HG03175 (cell line): ENCODE data around the gene MIX23.

Source experiments
- ATAC-seq: cut with Tn5 transposase; IDR thresholded peaks from one replicate; pipeline ENCODE4 v1.9.1; 2021; ENCODE audit warnings: mild to moderate bottlenecking, moderate library complexity; ENCODE audit not compliant: unreplicated experiment

The MIX23 gene

GRCh38 chr3:122382888-122383666, at the start of gene MIX23:
Gene MIX23 (minus strand): TSS chr3:122383231. CDS start chr3:122383224, 7 bp downstream.
- peak; percentile 40 for ATAC-seq

GRCh38 chr3:122430371-122430770, 47.3 kb upstream of the MIX23 start:
- no peak for ATAC-seq

GRCh38 chr3:122427857-122428471, 44.9 kb upstream of the MIX23 start:
- no peak for ATAC-seq

- ATAC-seq = no peak
Observed at GRCh38 chr3:122421836-122422235, 38.8 kb upstream of the MIX23 start.

- no peak for ATAC-seq
Observed at GRCh38 chr3:122421101-122421500, 38.1 kb upstream of the MIX23 start.

- ATAC-seq = no peak
Observed at GRCh38 chr3:122416966-122417365, 33.9 kb upstream of the MIX23 start.

GRCh38 chr3:122415762-122416654, 33.0 kb upstream of the MIX23 start, which contains the start of gene WDR5B:
Gene WDR5B (minus strand): TSS chr3:122416062. CDS start chr3:122415528, 534 bp downstream.
- peak; percentile 85 for ATAC-seq

GRCh38 chr3:122415104-122415744, 32.2 kb upstream of the MIX23 start:
- peak; percentile 58 for ATAC-seq

- ATAC-seq = no peak
Observed at GRCh38 chr3:122414391-122414790, 31.4 kb upstream of the MIX23 start.

GRCh38 chr3:122410639-122411038, 27.6 kb upstream of the MIX23 start:
- ATAC-seq = no peak

- ATAC-seq = no peak
Observed at GRCh38 chr3:122410111-122410510, 27.1 kb upstream of the MIX23 start.

- ATAC-seq = no peak
Observed at GRCh38 chr3:122409446-122409845, 26.4 kb upstream of the MIX23 start.

GRCh38 chr3:122407946-122408345, 24.9 kb upstream of the MIX23 start:
- no peak for ATAC-seq

GRCh38 chr3:122406198-122406597, 23.2 kb upstream of the MIX23 start:
- ATAC-seq = no peak

GRCh38 chr3:122405015-122405414, 22.0 kb upstream of the MIX23 start:
- ATAC-seq = no peak

GRCh38 chr3:122403489-122403888, 20.5 kb upstream of the MIX23 start:
- no peak for ATAC-seq

- no peak for ATAC-seq
Observed at GRCh38 chr3:122398920-122399319, 15.9 kb upstream of the MIX23 start.

- ATAC-seq = no peak
Observed at GRCh38 chr3:122397201-122397600, 14.2 kb upstream of the MIX23 start.

GRCh38 chr3:122396511-122396910, 13.5 kb upstream of the MIX23 start:
- no peak for ATAC-seq

- no peak for ATAC-seq
Observed at GRCh38 chr3:122395582-122395981, 12.6 kb upstream of the MIX23 start.

GRCh38 chr3:122394173-122394572, 11.1 kb upstream of the MIX23 start:
- no peak for ATAC-seq
